NT2/D1 (cell line): Measurements from ENCODE around the gene ADAM19.

Source experiments
- SUZ12 ChIP-seq: IDR thresholded peaks from 2 replicates; pipeline ENCODE4 v1.6.1; 2011; ENCODE audit not compliant: insufficient read length, insufficient read depth; ENCODE audit errors: extremely low read depth
- YY1 ChIP-seq: IDR thresholded peaks from 2 replicates; pipeline ENCODE4 v1.6.1; 2011; ENCODE audit not compliant: insufficient read length, insufficient read depth
- ZNF274 ChIP-seq: IDR thresholded peaks from 2 replicates; pipeline ENCODE4 v1.6.1; 2011; ENCODE audit warnings: mild to moderate bottlenecking, low read depth, low read length

DNA sequence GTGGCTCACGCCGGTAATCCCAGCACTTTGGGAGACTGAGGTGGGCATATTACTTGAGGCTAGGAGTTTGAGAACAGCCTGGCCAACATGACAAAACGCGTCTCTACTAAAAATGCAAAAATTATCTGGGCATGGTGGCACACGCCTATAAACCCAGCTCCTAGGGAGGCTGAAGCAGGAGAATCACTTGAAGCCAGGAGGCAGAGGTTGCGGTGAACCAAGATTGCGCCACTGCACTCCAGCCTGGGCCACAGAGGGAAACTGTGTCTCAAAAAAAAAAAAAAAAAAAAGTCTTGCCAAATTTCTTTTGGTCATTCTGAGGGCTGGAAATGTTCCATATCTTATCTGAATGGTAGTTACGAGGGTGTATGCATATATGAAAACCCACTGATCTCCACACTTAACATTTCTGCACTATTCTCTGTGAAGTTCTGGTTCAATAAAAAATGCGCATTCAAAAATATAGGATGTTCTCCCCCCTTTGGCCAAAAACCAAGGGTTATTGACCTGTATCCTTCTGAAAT is 129.1 kb downstream of the ADAM19 start:
- no peak for TF ChIP-seq ZNF274
- TF ChIP-seq SUZ12, result no peak
- no peak for TF ChIP-seq YY1
